Tibial nerve (tissue), 4 donors: ENCODE results near the gene TNIP2. TPM values are rescaled to one million over a fixed set of nuclear protein-coding genes. Genes with fewer than 3 reads are reported as not detected.

ENCODE experiments used
- DNase-seq, 2 donors: peaks; one replicate each; pipeline ENCODE4 v3.0.0-alpha.2; 2019; ENCODE audit warnings: low spot score in 2 of 2
- H3K27ac ChIP-seq, 4 donors: fragments of 200-600 bp; sonication (generic) in 3 of 4; one replicate each; pipeline ENCODE4 v1.5.1; 2017 to 2019; ENCODE audit warnings: mild to moderate bottlenecking in 1 of 4
- H3K27me3 ChIP-seq, 2 donors: fragments of 200-600 bp; sonication (generic) in 1 of 2; one replicate each; pipeline versions ENCODE4 v1.5.1 to v1.6.0; 2017 to 2019
- H3K36me3 ChIP-seq, 3 donors: fragments of 200-600 bp; sonication (generic); one replicate each; pipeline ENCODE4 v1.5.1; 2018 to 2019
- H3K4me1 ChIP-seq, 4 donors: fragments of 200-600 bp; sonication (generic) in 3 of 4; one replicate each; pipeline ENCODE4 v1.5.1; 2017 to 2019
- H3K4me3 ChIP-seq, 4 donors: fragments of 200-600 bp; sonication (generic) in 3 of 4; one replicate each; pipeline ENCODE4 v1.5.1; 2017 to 2019; ENCODE audit warnings: mild to moderate bottlenecking in 1 of 4, moderate library complexity in 1 of 4
- H3K9me3 ChIP-seq, 4 donors: fragments of 200-600 bp; sonication (generic) in 3 of 4; one replicate each; pipeline ENCODE4 v1.5.1; 2017 to 2019
- EP300 ChIP-seq, 2 donors: sonication (generic); formaldehyde crosslinking; IDR thresholded peaks; one replicate each; pipeline ENCODE4 v1.6.1; 2017; ENCODE audit warnings: antibody characterized with exemption in 2 of 2, mild to moderate bottlenecking in 1 of 2
- POLR2A ChIP-seq, 2 donors: fragments of 450-650 bp; IDR thresholded peaks; one replicate each; pipeline ENCODE4 v1.6.1; 2017; ENCODE audit warnings: antibody characterized with exemption in 2 of 2, mild to moderate bottlenecking in 2 of 2, moderate library complexity in 2 of 2
- WGBS, 2 donors: methylation state at CpG; one replicate each; pipeline ENCODE4 v1.1.5; 2018; 5-methylcytosine and 5-hydroxymethylcytosine counted together
- total RNA-seq, 4 donors: library from RNA; depleted of rRNA; stranded (reverse); fragments of >200 nt; gene quantifications; one replicate each; pipeline ENCODE4 v1.1.0, GENCODE V29; 2016
- TF ChIP-seq, protein P1 (sequence below), 5 experiments: fragments of 200-600 bp in 3 of 5; fragments of 450-650 bp in 2 of 5; sonication (generic) in 3 of 5; IDR thresholded peaks; one replicate each; pipeline ENCODE4 v1.5.1; 2016 to 2019; ENCODE audit warnings: antibody characterized with exemption in 5 of 5, mild to moderate bottlenecking in 3 of 5, moderate library complexity in 2 of 5

TNIP2 gene
- total RNA-seq, 4 donors from 2014 or later = 78.3 to 110 (median 89.3) TPM

GRCh38 chr4:2795300-2795892 lies 39.3 kb upstream of the TNIP2 start:
- Histone ChIP-seq H3K4me1 (peaks cover 0 to 95% (median 76%) of the 10 kb centered on the region in 4 donors), H3K9me3 (no peaks in the 10 kb centered on the region), H3K4me3 (peak overlapping the region in 2 of 4 donors; percentile 91 to 94), H3K27ac (peak overlapping the region; percentile 48 to 96 (median 90)), H3K27me3 (no peaks in the 10 kb centered on the region), H3K36me3 (no peaks in the 10 kb centered on the region)
- DNase-seq = peak in 1 of 2 donors; percentile 12
- 76 to 80% methylated on average over 17 of the region's 17 CpGs for WGBS, 2 donors
- no peak for TF ChIP-seq POLR2A (IDR thresholded peaks at IDR 0.05)
- TF ChIP-seq EP300 (IDR thresholded peaks at IDR 0.05) = no peak
- TF ChIP-seq, protein P1, sequence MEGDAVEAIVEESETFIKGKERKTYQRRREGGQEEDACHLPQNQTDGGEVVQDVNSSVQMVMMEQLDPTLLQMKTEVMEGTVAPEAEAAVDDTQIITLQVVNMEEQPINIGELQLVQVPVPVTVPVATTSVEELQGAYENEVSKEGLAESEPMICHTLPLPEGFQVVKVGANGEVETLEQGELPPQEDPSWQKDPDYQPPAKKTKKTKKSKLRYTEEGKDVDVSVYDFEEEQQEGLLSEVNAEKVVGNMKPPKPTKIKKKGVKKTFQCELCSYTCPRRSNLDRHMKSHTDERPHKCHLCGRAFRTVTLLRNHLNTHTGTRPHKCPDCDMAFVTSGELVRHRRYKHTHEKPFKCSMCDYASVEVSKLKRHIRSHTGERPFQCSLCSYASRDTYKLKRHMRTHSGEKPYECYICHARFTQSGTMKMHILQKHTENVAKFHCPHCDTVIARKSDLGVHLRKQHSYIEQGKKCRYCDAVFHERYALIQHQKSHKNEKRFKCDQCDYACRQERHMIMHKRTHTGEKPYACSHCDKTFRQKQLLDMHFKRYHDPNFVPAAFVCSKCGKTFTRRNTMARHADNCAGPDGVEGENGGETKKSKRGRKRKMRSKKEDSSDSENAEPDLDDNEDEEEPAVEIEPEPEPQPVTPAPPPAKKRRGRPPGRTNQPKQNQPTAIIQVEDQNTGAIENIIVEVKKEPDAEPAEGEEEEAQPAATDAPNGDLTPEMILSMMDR (IDR thresholded peaks at IDR 0.05) = no peak

DNA sequence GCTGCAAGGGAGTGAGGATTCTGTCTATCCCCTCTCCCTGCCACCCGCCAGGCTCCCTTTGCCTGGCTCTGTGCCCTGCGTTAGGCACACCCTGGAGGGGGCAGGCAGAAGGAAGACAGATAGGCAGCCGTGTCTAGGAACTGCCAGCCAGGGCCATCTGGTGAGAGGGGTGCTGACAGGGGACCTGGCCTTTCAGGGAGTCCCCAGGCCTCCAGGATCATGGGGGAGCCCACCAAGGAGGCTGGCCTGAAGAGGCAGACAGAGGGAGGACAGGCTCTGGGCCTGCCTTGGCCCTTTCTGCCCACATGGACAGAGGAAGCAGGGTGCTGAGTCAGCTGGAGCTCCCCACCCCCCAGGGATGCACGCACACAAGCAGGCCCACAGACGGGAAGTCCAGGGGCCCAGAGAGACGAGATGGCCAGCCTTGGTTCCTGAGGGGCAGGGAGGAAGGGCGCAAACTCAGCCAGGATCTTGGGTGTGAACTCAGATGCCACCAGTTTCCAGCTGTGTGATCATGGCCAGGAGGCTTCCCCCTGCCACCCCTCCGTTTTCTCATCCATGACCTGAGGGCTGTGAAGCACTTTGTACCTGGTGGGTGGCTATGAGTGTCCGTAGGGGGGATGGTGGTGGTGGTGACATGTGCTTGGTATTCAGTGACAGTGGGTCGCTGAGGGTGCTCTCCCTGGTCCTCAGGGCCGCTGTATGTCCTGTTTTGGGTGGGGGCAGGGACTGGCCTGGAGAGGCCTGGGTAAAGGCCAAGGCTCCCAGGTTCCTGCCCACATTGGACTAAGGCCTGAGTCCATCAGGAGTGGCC lies 38.6 kb upstream of the TNIP2 start:
- Histone ChIP-seq H3K4me3 (peak overlapping the region; percentile 75 to 94 (median 84)), H3K27ac (peak overlapping the region; percentile 48 to 96 (median 90)), H3K36me3 (no peaks in the 10 kb centered on the region), H3K9me3 (no peaks in the 10 kb centered on the region), H3K4me1 (peaks cover 0 to 88% (median 69%) of the 10 kb centered on the region in 4 donors), H3K27me3 (no peaks in the 10 kb centered on the region)
- DNase-seq = peak; percentile 30 to 52
- 27 to 40% methylated on average over 9 to 10 of the region's 11 CpGs for WGBS, 2 donors
- TF ChIP-seq, protein P1 (IDR thresholded peaks at IDR 0.05) = no peak
- TF ChIP-seq EP300 (IDR thresholded peaks at IDR 0.05) = peak in 1 of 2 donors; percentile 49
- no peak for TF ChIP-seq POLR2A (IDR thresholded peaks at IDR 0.05)

GRCh38 chr4:2793586-2794485 lies 37.7 kb upstream of the TNIP2 start:
- Histone ChIP-seq H3K36me3 (no peaks in the 10 kb centered on the region), H3K4me1 (peaks cover 0 to 84% (median 62%) of the 10 kb centered on the region in 4 donors), H3K27me3 (no peaks in the 10 kb centered on the region), H3K9me3 (no peaks in the 10 kb centered on the region), H3K27ac (peak overlapping the region; percentile 68 to 96 (median 90)), H3K4me3 (peak overlapping the region; percentile 75 to 94 (median 84))
- DNase-seq = peak in 1 of 2 donors; percentile 16
- WGBS, 2 donors = 9 to 12% methylated on average over 23 to 24 of the region's 34 CpGs
- TF ChIP-seq, protein P1 (IDR thresholded peaks at IDR 0.05) = no peak
- TF ChIP-seq EP300 (IDR thresholded peaks at IDR 0.05) (no peak), POLR2A (IDR thresholded peaks at IDR 0.05) (no peak)

GRCh38 chr4:2792711-2793585 lies 36.8 kb upstream of the TNIP2 start, which contains the start of gene SH3BP2:
TSS of gene SH3BP2 (plus strand) at chr4:2793085. CDS start at chr4:2820618, 27,533 bp downstream.
- peak within 1 kb of the TSS; percentile 75 to 94 (median 84) for H3K4me3 ChIP-seq
- H3K36me3 ChIP-seq = no peaks in the 10 kb centered on the region
- H3K9me3 ChIP-seq = no peaks in the 10 kb centered on the region
- peak; percentile 62 to 73 for DNase-seq
- TF ChIP-seq POLR2A (IDR thresholded peaks at IDR 0.05) (peak in 1 of 2 donors; percentile 43), EP300 (IDR thresholded peaks at IDR 0.05) (no peak)
- peak within 1 kb of the TSS; percentile 68 to 96 (median 90) for H3K27ac ChIP-seq
- no peaks in the 10 kb centered on the region for H3K27me3 ChIP-seq
- 6 to 8% methylated on average over 12 to 44 of the region's 104 CpGs for WGBS, 2 donors
- peaks cover 0 to 84% (median 60%) of the 10 kb centered on the region in 4 donors for H3K4me1 ChIP-seq
